Activated CD8-positive, alpha-beta T cell treated with anti-CD3 and anti-CD28 coated beads for 36 hours (primary cell): ENCODE measurements around the gene NRGN. TPM values are rescaled to one million over a fixed set of nuclear protein-coding genes. Genes with fewer than 3 reads are reported as not detected.

Source experiments
- ATAC-seq: fragments of 200-7000 bp; cut with Tn5 transposase; one replicate; pipeline ENCODE4 v1.10.0; 2021; ENCODE audit warnings: mild to moderate bottlenecking, moderate library complexity
- CTCF ChIA-PET: fragments of 350-600 bp; sonication (Branson Sonifier 250); formaldehyde crosslinking; loops from one replicate; lab custom pipeline; 2021; ENCODE audit warnings: antibody characterized with exemption; lab: Charles Lee
- POLR2A ChIA-PET: fragments of 350-600 bp; sonication (Branson Sonifier 250); formaldehyde crosslinking; loops from one replicate; lab custom pipeline; 2021; ENCODE audit warnings: antibody characterized with exemption; lab: Charles Lee
- DNase-seq: peaks from one replicate; pipeline ENCODE4 v3.0.0-alpha.2; 2020
- H3K27ac Mint-ChIP-seq: one replicate; pipeline ENCODE4 v1.8.0; 2021; ENCODE audit warnings: mild to moderate bottlenecking, mixed read lengths
- H3K27me3 Mint-ChIP-seq: one replicate; pipeline ENCODE4 v1.8.0; 2021; ENCODE audit warnings: mixed read lengths
- H3K36me3 Mint-ChIP-seq: one replicate; pipeline ENCODE4 v1.8.0; 2021; ENCODE audit warnings: low read depth, mixed read lengths
- H3K4me1 Mint-ChIP-seq: one replicate; pipeline ENCODE4 v1.8.0; 2021; ENCODE audit warnings: low read depth, mixed read lengths
- H3K4me3 Mint-ChIP-seq: one replicate; pipeline ENCODE4 v1.8.0; 2021; ENCODE audit warnings: mild to moderate bottlenecking, moderate library complexity, mixed read lengths
- H3K9me3 Mint-ChIP-seq: one replicate; pipeline ENCODE4 v1.8.0; 2021; ENCODE audit warnings: mixed read lengths
- intact Hi-C: fragments of 100-400 bp; cut with micrococcal nuclease; formaldehyde crosslinking; loops from one replicate; pipeline ENCODE4 v1.10.0; 2022
- total RNA-seq, 2 experiments: library from RNA; stranded (reverse); gene quantifications; one replicate each; pipeline ENCODE4 v1.2.3, GENCODE V29; 2021
- TF ChIP-seq, protein P1 (sequence below): fragments of 200-600 bp; IDR thresholded peaks from one replicate; pipeline ENCODE4 v1.8.0; 2022; ENCODE audit warnings: antibody characterized with exemption, mild to moderate bottlenecking

Gene NRGN
- total RNA-seq, 2 experiments from 2014 or later, result 5.7 to 6.4 TPM

DNA sequence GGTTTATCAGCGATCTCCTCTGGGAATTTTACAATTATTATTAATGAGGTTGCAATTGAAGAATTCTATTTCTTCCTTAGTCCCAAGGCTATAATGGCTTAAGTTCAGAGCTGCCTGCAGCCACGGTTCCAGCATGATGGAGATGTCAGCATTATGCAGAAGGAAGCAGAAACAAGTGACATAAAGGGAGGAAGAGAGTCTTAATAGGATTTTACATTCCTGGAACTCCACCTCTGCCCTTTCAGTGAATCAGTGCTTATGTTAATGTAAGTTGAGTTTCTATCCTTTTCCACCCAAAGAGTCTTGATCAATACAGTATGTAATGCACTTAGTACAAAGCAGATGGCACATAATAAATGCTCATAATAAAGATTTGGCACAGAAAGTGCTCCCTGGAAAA is 11.6 kb upstream of the NRGN start:
- POLR2A ChIA-PET, result no interaction called here
- H3K4me3 Mint-ChIP-seq, result no peak overlapping the region
- H3K4me1 Mint-ChIP-seq, result peaks cover 4% of the 10 kb centered on the region
- no peak overlapping the region for H3K27ac Mint-ChIP-seq
- CTCF ChIA-PET, result no interaction called here
- no peaks in the 10 kb centered on the region for H3K9me3 Mint-ChIP-seq
- peaks cover 21% of the 10 kb centered on the region for H3K27me3 Mint-ChIP-seq
- ATAC-seq (no peak), DNase-seq (no peak)
- intact Hi-C loops, result no loop called here
- H3K36me3 Mint-ChIP-seq, result no peaks in the 10 kb centered on the region
- TF ChIP-seq, protein P1, sequence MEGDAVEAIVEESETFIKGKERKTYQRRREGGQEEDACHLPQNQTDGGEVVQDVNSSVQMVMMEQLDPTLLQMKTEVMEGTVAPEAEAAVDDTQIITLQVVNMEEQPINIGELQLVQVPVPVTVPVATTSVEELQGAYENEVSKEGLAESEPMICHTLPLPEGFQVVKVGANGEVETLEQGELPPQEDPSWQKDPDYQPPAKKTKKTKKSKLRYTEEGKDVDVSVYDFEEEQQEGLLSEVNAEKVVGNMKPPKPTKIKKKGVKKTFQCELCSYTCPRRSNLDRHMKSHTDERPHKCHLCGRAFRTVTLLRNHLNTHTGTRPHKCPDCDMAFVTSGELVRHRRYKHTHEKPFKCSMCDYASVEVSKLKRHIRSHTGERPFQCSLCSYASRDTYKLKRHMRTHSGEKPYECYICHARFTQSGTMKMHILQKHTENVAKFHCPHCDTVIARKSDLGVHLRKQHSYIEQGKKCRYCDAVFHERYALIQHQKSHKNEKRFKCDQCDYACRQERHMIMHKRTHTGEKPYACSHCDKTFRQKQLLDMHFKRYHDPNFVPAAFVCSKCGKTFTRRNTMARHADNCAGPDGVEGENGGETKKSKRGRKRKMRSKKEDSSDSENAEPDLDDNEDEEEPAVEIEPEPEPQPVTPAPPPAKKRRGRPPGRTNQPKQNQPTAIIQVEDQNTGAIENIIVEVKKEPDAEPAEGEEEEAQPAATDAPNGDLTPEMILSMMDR, result no peak

DNA sequence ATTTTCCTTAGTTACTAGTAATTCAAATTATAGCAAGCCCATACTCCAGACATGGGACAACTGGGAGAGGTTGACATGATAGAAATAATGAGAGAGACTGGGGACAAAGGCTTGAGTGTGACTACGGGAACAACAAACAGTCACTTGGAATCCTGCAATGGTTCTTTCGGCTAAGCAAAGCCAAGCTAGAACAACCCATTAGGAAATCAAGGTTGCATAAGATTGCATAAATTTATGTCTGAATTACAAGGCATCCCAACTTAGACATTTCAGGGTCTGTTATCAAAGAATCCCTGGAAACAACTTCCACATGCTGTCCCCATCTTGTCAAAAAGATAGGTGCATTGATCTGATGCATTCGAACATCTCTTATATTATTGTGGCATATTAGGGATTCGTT is 10.2 kb upstream of the NRGN start:
- H3K4me3 Mint-ChIP-seq, result no peak overlapping the region
- ChIA-PET CTCF (no interaction called here), POLR2A (no interaction called here)
- TF ChIP-seq, protein P1, result no peak
- no peaks in the 10 kb centered on the region for H3K36me3 Mint-ChIP-seq
- intact Hi-C loops, result no loop called here
- ATAC-seq (no peak), DNase-seq (no peak)
- H3K27me3 Mint-ChIP-seq, result peaks cover 13% of the 10 kb centered on the region
- no peak overlapping the region for H3K27ac Mint-ChIP-seq
- H3K4me1 Mint-ChIP-seq, result peaks cover 4% of the 10 kb centered on the region
- no peaks in the 10 kb centered on the region for H3K9me3 Mint-ChIP-seq

DNA sequence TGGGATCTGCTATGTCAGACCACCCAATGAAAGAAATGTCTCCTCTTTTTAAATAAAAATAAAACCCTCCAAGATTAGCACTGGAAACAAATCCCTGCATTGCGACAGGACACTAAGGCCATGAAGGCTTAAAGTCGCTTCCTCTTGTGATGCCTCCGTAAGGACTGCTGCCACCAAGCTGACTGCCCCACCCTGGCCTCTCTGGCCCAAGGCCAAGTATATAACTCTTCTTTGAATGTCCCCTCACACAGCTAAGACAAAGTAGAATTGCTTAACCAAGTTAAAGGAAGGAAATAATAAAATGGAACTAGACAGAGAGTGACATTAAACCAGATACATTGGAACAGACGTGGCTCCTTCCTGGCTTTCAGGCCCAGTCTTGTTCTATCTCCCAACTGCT is 7.5 kb upstream of the NRGN start:
- ChIA-PET CTCF (interaction anchor here (0.7 to 1.5 kb wide), 4 partner anchors 8 to 410 kb away, joined by 3 to 4 read pairs (median 3); no protein-coding TSS in a partner anchor), POLR2A (no interaction called here)
- intact Hi-C loops, result no loop called here
- TF ChIP-seq, protein P1, result no peak
- Mint-ChIP-seq H3K4me1 (no peaks in the 10 kb centered on the region), H3K36me3 (no peaks in the 10 kb centered on the region), H3K4me3 (no peak overlapping the region), H3K9me3 (no peaks in the 10 kb centered on the region), H3K27me3 (no peaks in the 10 kb centered on the region), H3K27ac (no peak overlapping the region)
- ATAC-seq (no peak), DNase-seq (no peak)

DNA sequence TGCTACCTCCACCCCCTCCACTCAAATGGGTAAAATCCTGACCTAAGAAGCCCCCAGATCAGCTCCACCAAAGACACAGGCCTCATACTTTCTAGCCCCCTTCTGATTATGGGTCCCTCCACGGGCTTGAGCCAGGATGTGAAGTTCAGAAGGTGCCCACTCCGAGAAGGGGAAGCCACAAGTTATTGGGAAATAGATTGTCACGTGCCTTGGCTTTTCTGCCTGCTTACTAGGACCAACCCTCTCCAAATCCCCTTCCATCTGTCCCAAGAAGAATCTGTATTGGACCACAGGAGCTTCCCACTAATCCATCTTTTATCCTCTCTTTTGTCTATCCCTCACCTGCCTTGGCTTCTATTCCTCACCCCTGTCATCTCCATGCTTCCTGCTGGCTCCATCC is 3.0 kb upstream of the NRGN start:
- Mint-ChIP-seq H3K27me3 (peaks cover 11% of the 10 kb centered on the region), H3K36me3 (no peaks in the 10 kb centered on the region), H3K4me1 (peaks cover 14% of the 10 kb centered on the region), H3K27ac (no peak overlapping the region), H3K9me3 (no peaks in the 10 kb centered on the region), H3K4me3 (no peak overlapping the region)
- ChIA-PET POLR2A (no interaction called here), CTCF (interaction anchor here (1.6 to 2.6 kb wide), 2 partner anchors 10 to 68 kb away, joined by 5 to 7 read pairs; no protein-coding TSS in a partner anchor)
- intact Hi-C loops, result no loop called here
- DNase-seq, result no peak
- TF ChIP-seq, protein P1, result no peak
- no peak for ATAC-seq

DNA sequence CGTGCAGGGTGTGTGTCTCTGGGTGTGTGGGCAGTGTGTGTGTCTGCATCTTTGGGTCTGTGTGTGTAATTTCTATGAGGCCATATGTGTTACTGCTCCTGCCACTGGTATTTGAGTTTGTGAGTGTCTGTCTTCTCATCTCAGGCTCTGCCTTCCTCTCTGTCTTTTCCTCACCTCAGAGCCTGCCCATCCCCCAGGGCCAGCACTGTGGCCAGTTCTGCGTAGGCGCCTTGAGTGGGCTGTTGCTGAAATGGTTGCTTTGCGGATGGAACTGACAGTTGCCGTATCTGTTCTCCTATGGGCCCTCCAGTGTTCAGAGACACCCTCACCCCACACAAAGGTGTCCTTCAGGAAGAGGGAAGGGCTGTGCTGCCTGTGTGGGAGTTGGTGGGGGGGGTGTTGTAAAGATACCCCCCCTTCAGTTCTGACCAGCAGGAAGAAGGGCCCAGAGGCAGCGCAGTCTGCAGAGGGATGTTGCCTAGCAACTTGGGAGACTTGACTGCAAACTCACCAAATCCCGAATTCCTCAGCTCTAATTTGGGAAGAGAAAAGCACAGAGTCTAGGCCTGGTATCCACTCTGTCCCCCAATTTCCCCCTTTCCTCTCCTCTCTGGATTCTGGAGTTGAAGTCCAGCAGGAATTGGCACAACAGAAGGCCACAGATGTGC is 2.0 kb upstream of the NRGN start:
- Mint-ChIP-seq H3K4me1 (peaks cover 14% of the 10 kb centered on the region), H3K4me3 (no peak overlapping the region), H3K27me3 (peaks cover 14% of the 10 kb centered on the region), H3K9me3 (no peaks in the 10 kb centered on the region), H3K27ac (no peak overlapping the region), H3K36me3 (no peaks in the 10 kb centered on the region)
- no peak for ATAC-seq
- ChIA-PET POLR2A (interaction anchor here (1.2 kb wide), 1 partner anchor 37 kb away, joined by 3 read pairs; no protein-coding TSS in a partner anchor), CTCF (interaction anchor here (0.7 to 2.6 kb wide), 4 partner anchors 9 to 99 kb away, joined by 3 to 8 read pairs (median 5); no protein-coding TSS in a partner anchor)
- intact Hi-C loops, result no loop called here
- DNase-seq, result no peak
- TF ChIP-seq, protein P1, result no peak
